Pancreas (tissue), 10 donors: ENCODE measurements around the gene RBM44. TPM values are rescaled to one million over a fixed set of nuclear protein-coding genes. Genes with fewer than 3 reads are reported as not detected.

Experiments used
- ATAC-seq, 4 donors: fragments of 200-7000 bp; cut with Tn5 transposase; one replicate each; pipeline versions ENCODE4 v1.8.0 to v1.9.1; 2020; ENCODE audit warnings: mild to moderate bottlenecking in 4 of 4, moderate library complexity in 4 of 4
- DNase-seq, 6 donors: peaks; one replicate each; pipeline ENCODE4 v3.0.0-alpha.2; 2020
- FAIRE-seq: peaks from 2 replicates; lab custom pipeline; 2012; peaks lifted over from hg19 to GRCh38; lab: Jason Lieb, UNC
- H3K27ac ChIP-seq, 4 donors: fragments of 200-600 bp; sonication (generic); 1 replicate in 3 of 4; 2 replicates in 1 of 4; pipeline versions ENCODE4 v1.5.0 to v1.8.0; 2020
- H3K27me3 ChIP-seq, 4 donors: fragments of 200-600 bp; one replicate each; pipeline ENCODE4 v1.8.0; 2021
- H3K36me3 ChIP-seq, 3 donors: fragments of 200-600 bp; sonication (generic) in 1 of 3; one replicate each; pipeline versions ENCODE4 v1.5.0 to v1.8.0; 2020 to 2021
- H3K4me1 ChIP-seq, 3 donors: fragments of 200-600 bp; one replicate each; pipeline ENCODE4 v1.8.0; 2021
- H3K4me3 ChIP-seq, 4 donors: fragments of 200-600 bp; sonication (generic) in 2 of 4; one replicate each; pipeline versions ENCODE4 v1.5.0 to v1.8.0; 2020 to 2021
- H3K9me3 ChIP-seq, 4 donors: fragments of 200-600 bp; one replicate each; pipeline ENCODE4 v1.8.0; 2021
- CTCF ChIP-seq, 4 donors: fragments of 200-600 bp; sonication (generic) in 3 of 4; IDR thresholded peaks; one replicate each; pipeline versions ENCODE4 v1.5.0 to v1.8.0; 2021; ENCODE audit warnings: antibody characterized with exemption in 4 of 4
- WGBS, 2 donors: extraction: QIAGEN DNeasy Blood & Tissue Kit; methylation state at CpG; one replicate each; pipeline ENCODE4 v1.1.7; 2013; 5-methylcytosine and 5-hydroxymethylcytosine counted together
- intact Hi-C, 3 donors: fragments of 100-400 bp; cut with DNase I; formaldehyde crosslinking; loops; one replicate each; pipeline versions ENCODE4 v1.11.1 to v1.14.2; 2022
- polyA plus RNA-seq, 2 donors: library from polyadenylated mRNA; stranded (reverse); fragments of 200-250 nt; gene quantifications; one replicate each; pipeline ENCODE4 v1.2.3, GENCODE V29; 2013
- total RNA-seq, 6 donors: library from RNA; stranded (reverse); fragmentation: NEBNext Ultra II Directional in 4 of 6; extraction: Animal tissue kit (Norgen Biotek cat#: 25700) in 4 of 6; gene quantifications; one replicate each; pipeline versions ENCODE4 v1.2.1 to v1.2.4, GENCODE V29; 2021 to 2023
- donor health status: healthy with polysubstance abuse.
- donor health status: DM: no; HTN: no; CAD: no; lungs with moderate emphysema.
- donor health status: DM: no; HTN: no; CAD: no.
- donor health status: control.
- donor health status: control.
- donor health status: Bipolar disorder and iron deficiency.
- donor health status: DM: yes; HTN: yes; CAD: no.
- donor health status: DM: no; HTN: no; CAD: no.
- donor health status: DM: no; HTN: no; CAD: no.
- donor health status: DM: yes; HTN: yes; CAD: no.

RBM44 gene
- total and polyA plus RNA-seq, 8 donors, result 0.09 to 0.47 (median 0.32) TPM

GRCh38 chr2:237870126-237870525, 71.5 kb downstream of the RBM44 start:
- no peak overlapping the region for H3K4me3 ChIP-seq
- peaks cover 5 to 14% (median 10%) of the 10 kb centered on the region in 3 donors for H3K4me1 ChIP-seq
- DNase-seq, result no peak
- intact Hi-C loops, result no loop called here
- H3K9me3 ChIP-seq, result no peaks in the 10 kb centered on the region
- no peak for FAIRE-seq
- no peaks in the 10 kb centered on the region for H3K27me3 ChIP-seq
- no peak for TF ChIP-seq CTCF (IDR thresholded peaks at IDR 0.05)
- ATAC-seq, result no peak
- WGBS, 2 donors, result 79 to 85% methylated on average over 11 of the region's 11 CpGs
- no peaks in the 10 kb centered on the region for H3K36me3 ChIP-seq
- no peak overlapping the region for H3K27ac ChIP-seq

GRCh38 chr2:237870754-237871651, 72.4 kb downstream of the RBM44 start:
- no peak overlapping the region for H3K27ac ChIP-seq
- intact Hi-C loops, result no loop called here
- FAIRE-seq (no peak), ATAC-seq (no peak), DNase-seq (no peak)
- no peak overlapping the region for H3K4me3 ChIP-seq
- no peaks in the 10 kb centered on the region for H3K27me3 ChIP-seq
- no peaks in the 10 kb centered on the region for H3K36me3 ChIP-seq
- WGBS, 2 donors, result 82 to 87% methylated on average over 23 of the region's 23 CpGs
- no peak for TF ChIP-seq CTCF (IDR thresholded peaks at IDR 0.05)
- peaks cover 0 to 10% (median 7%) of the 10 kb centered on the region in 3 donors for H3K4me1 ChIP-seq
- no peaks in the 10 kb centered on the region for H3K9me3 ChIP-seq

GRCh38 chr2:237872178-237872887, 73.8 kb downstream of the RBM44 start:
- TF ChIP-seq CTCF (IDR thresholded peaks at IDR 0.05), result no peak
- FAIRE-seq, result no peak
- Histone ChIP-seq H3K9me3 (no peaks in the 10 kb centered on the region), H3K36me3 (peaks cover 0 to 4% (median 0%) of the 10 kb centered on the region in 3 donors), H3K27me3 (no peaks in the 10 kb centered on the region), H3K27ac (no peak overlapping the region), H3K4me1 (peaks cover 0 to 4% (median 3%) of the 10 kb centered on the region in 3 donors), H3K4me3 (no peak overlapping the region)
- no peak for ATAC-seq
- intact Hi-C loops, result no loop called here
- DNase-seq, result peak in 1 of 6 donors; percentile 56
- 88 to 92% methylated on average over 19 of the region's 19 CpGs for WGBS, 2 donors

GRCh38 chr2:237873421-237873831, 74.8 kb downstream of the RBM44 start:
- no peak for DNase-seq

More at GRCh38 chr2:237873421-237873831, 74.8 kb downstream of the RBM44 start:
- Histone ChIP-seq H3K4me1 (peaks cover 0 to 4% (median 0%) of the 10 kb centered on the region in 3 donors), H3K4me3 (no peak overlapping the region), H3K36me3 (peaks cover 0 to 11% (median 0%) of the 10 kb centered on the region in 3 donors), H3K27me3 (no peaks in the 10 kb centered on the region), H3K27ac (no peak overlapping the region), H3K9me3 (no peaks in the 10 kb centered on the region)
- ATAC-seq, result no peak
- intact Hi-C loops, result no loop called here
- TF ChIP-seq CTCF (IDR thresholded peaks at IDR 0.05), result no peak
- no peak for FAIRE-seq
- 76 to 86% methylated on average over 11 of the region's 11 CpGs for WGBS, 2 donors
